K562 (cell line): ENCODE measurements around the gene TBRG1. TPM values are rescaled to one million over a fixed set of nuclear protein-coding genes. Genes with fewer than 3 reads are reported as not detected.
A peak's percentile ranks its signal among the peaks of the same experiment; 100 is the strongest.

Experiments
- ARID1B ChIP-seq: fragments of 450-650 bp; IDR thresholded peaks from 2 replicates; pipeline ENCODE4 v1.6.1; 2016; ENCODE audit warnings: antibody characterized with exemption, mild to moderate bottlenecking, inconsistent platforms
- FOXJ2 ChIP-seq: fragments of 200-800 bp; sonication (Bioruptor generic); IDR thresholded peaks from 2 replicates; pipeline ENCODE4 v1.6.1; 2016; ENCODE audit warnings: missing genetic modification characterization, missing compliant biosample characterization
- JUNB ChIP-seq: fragments of 450-650 bp; formaldehyde crosslinking; conservative IDR thresholded peaks from 2 replicates; pipeline ENCODE4 v1.4.0; 2020; ENCODE audit warnings: mild to moderate bottlenecking
- NELFE ChIP-seq: IDR thresholded peaks from 2 replicates; pipeline ENCODE4 v1.6.1; 2011; ENCODE audit warnings: mild to moderate bottlenecking; ENCODE audit not compliant: insufficient read depth, insufficient read length
- NR2C1 ChIP-seq, 2 experiments: fragments of 450-650 bp; IDR thresholded peaks; 2 replicates each; pipeline ENCODE4 v1.6.1; 2017; ENCODE audit warnings: mild to moderate bottlenecking in 2 of 2, antibody characterized with exemption in 1 of 2, inconsistent platforms in 1 of 2, missing compliant biosample characterization in 1 of 2, missing genetic modification characterization in 1 of 2
- RBM17 ChIP-seq: fragments of 200-400 bp; formaldehyde crosslinking; IDR thresholded peaks from 2 replicates; pipeline ENCODE4 v1.6.1; 2017; ENCODE audit warnings: low read depth, mild to moderate bottlenecking, low read length, borderline replicate concordance
- RFX1 ChIP-seq: fragments of 450-650 bp; IDR thresholded peaks from 2 replicates; pipeline ENCODE4 v1.6.1; 2016; ENCODE audit warnings: mild to moderate bottlenecking, moderate library complexity
- SRSF3 ChIP-seq: fragments of 200-400 bp; formaldehyde crosslinking; IDR thresholded peaks from 2 replicates; pipeline ENCODE4 v1.6.1; 2016; ENCODE audit warnings: mild to moderate bottlenecking, low read length, moderate library complexity; ENCODE audit not compliant: insufficient read depth
- ZNF23 ChIP-seq: fragments of 250-450 bp; sonication (Bioruptor Pico); IDR thresholded peaks from 2 replicates; pipeline ENCODE4 v1.4.0; 2020; ENCODE audit warnings: mild to moderate bottlenecking
- ZNF507 ChIP-seq: conservative IDR thresholded peaks from 2 replicates; pipeline ENCODE4 v1.6.1; 2017; ENCODE audit warnings: missing genetic modification characterization, missing compliant biosample characterization
- polyA plus RNA-seq, 8 experiments: library from polyadenylated mRNA; depleted of rRNA in 4 of 8; stranded (reverse) in 5 of 8; unstranded in 3 of 8; fragments of >200 nt; fragmentation: Nextera tagmentation in 2 of 8; fragmentation: Illumina TruSeq in 1 of 8; extraction: Ambion mirVana in 2 of 8; extraction: Trizol in 1 of 8; gene quantifications; 2 replicates each; pipeline versions ENCODE4 v1.2.1 to v1.2.3, GENCODE V29; 2011 to 2014; ENCODE audit warnings: inconsistent platforms in 1 of 8, missing spikeins in 1 of 8
- total RNA-seq, 7 experiments: library from RNA; depleted of rRNA in 6 of 7; stranded (reverse); fragments of >200 nt in 6 of 7; fragmentation: Illumina TruSeq in 2 of 7; extraction: Trizol in 2 of 7; gene quantifications; 2 replicates each; pipeline versions ENCODE4 v1.2.1 to v1.2.3, GENCODE V29; 2011 to 2021; ENCODE audit warnings: low replicate concordance in 1 of 7
- TF ChIP-seq, protein P1 (sequence below), 2 experiments: fragments of 150-350 bp in 1 of 2; IDR thresholded peaks; 2 replicates each; pipeline ENCODE4 v1.6.1; 2012 to 2016; ENCODE audit warnings: low read depth in 2 of 2, low read length in 2 of 2, mild to moderate bottlenecking in 1 of 2, moderate library complexity in 1 of 2
- TF ChIP-seq, protein P2 (sequence below): fragments of 250-450 bp; sonication (Bioruptor Pico); IDR thresholded peaks from 2 replicates; pipeline ENCODE4 v1.5.1; 2021; ENCODE audit warnings: mild to moderate bottlenecking
- TF ChIP-seq, protein P3 (sequence below), 2 experiments: fragments of 450-650 bp in 1 of 2; sonication (generic) in 1 of 2; formaldehyde crosslinking in 1 of 2; IDR thresholded peaks; 2 replicates each; pipeline versions ENCODE4 v1.7.1 to v1.9.0; 2016 to 2022; ENCODE audit warnings: inconsistent platforms in 1 of 2, mild to moderate bottlenecking in 1 of 2, missing genetic modification reagents in 1 of 2

TBRG1 gene
- total and polyA plus RNA-seq, 9 of the 15 experiments (the other 6 are each of a cell fraction or from before 2014, with no cell fraction given): 8.7 to 30.0 (median 20.2) TPM

DNA sequence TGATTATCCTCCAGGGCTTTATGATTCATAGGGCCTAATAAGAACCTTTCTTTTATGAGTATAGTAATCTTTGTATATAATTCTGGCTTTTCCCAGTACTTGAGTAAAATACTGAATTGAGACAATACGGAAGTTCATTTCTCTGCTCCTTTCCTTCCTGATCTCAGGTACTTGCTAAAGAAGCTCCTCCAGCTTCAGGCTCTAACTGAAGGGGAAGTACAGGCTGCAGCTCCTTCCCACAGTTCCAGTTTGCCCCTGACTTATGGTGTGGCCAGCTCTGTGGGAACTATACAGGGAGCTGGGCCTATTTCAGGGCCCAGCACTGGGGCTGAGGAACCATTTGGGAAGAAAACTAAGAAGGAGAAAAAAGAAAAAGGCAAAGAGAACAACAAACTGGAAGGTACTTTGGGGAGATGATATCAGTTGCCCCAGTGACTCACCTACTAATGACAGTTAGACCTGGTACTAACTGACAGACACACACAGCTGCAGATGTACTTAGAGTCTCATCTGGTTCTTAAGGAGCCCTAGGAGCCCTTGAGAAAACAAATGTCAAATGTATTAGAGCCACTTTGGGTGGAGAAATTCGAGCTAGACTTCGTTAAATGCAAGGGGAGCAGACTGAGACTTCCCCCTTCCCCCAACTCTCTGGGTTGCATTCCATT is 3.0 kb downstream of the TBRG1 start (continued):
- TF ChIP-seq JUNB (CRISPR knock-in tag) (no peak), ZNF507 (tag) (no peak), ARID1B (0 out of 2 replicates have a peak, but pooled peaks have one; percentile 23), RFX1 (no peak), SRSF3 (no peak), RBM17 (no peak), FOXJ2 (no peak), NR2C1 (IDR thresholded peaks at IDR 0.05) (no peak), NR2C1 (tag; IDR thresholded peaks at IDR 0.05) (no peak), NELFE (no peak), ZNF23 (no peak)
- TF ChIP-seq, protein P1, sequence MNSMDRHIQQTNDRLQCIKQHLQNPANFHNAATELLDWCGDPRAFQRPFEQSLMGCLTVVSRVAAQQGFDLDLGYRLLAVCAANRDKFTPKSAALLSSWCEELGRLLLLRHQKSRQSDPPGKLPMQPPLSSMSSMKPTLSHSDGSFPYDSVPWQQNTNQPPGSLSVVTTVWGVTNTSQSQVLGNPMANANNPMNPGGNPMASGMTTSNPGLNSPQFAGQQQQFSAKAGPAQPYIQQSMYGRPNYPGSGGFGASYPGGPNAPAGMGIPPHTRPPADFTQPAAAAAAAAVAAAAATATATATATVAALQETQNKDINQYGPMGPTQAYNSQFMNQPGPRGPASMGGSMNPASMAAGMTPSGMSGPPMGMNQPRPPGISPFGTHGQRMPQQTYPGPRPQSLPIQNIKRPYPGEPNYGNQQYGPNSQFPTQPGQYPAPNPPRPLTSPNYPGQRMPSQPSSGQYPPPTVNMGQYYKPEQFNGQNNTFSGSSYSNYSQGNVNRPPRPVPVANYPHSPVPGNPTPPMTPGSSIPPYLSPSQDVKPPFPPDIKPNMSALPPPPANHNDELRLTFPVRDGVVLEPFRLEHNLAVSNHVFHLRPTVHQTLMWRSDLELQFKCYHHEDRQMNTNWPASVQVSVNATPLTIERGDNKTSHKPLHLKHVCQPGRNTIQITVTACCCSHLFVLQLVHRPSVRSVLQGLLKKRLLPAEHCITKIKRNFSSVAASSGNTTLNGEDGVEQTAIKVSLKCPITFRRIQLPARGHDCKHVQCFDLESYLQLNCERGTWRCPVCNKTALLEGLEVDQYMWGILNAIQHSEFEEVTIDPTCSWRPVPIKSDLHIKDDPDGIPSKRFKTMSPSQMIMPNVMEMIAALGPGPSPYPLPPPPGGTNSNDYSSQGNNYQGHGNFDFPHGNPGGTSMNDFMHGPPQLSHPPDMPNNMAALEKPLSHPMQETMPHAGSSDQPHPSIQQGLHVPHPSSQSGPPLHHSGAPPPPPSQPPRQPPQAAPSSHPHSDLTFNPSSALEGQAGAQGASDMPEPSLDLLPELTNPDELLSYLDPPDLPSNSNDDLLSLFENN (IDR thresholded peaks at IDR 0.05; ENCODE audit: low read depth in 2 of 2, low read length in 2 of 2): no peak
- TF ChIP-seq, protein P2, sequence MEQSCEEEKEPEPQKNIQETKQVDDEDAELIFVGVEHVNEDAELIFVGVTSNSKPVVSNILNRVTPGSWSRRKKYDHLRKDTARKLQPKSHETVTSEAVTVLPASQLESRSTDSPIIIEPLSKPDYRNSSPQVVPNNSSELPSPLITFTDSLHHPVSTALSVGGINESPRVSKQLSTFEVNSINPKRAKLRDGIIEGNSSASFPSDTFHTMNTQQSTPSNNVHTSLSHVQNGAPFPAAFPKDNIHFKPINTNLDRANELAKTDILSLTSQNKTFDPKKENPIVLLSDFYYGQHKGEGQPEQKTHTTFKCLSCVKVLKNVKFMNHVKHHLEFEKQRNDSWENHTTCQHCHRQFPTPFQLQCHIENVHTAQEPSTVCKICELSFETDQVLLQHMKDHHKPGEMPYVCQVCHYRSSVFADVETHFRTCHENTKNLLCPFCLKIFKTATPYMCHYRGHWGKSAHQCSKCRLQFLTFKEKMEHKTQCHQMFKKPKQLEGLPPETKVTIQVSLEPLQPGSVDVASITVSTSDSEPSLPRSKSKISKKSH (CRISPR knock-in tag): no peak
- TF ChIP-seq, protein P3, sequence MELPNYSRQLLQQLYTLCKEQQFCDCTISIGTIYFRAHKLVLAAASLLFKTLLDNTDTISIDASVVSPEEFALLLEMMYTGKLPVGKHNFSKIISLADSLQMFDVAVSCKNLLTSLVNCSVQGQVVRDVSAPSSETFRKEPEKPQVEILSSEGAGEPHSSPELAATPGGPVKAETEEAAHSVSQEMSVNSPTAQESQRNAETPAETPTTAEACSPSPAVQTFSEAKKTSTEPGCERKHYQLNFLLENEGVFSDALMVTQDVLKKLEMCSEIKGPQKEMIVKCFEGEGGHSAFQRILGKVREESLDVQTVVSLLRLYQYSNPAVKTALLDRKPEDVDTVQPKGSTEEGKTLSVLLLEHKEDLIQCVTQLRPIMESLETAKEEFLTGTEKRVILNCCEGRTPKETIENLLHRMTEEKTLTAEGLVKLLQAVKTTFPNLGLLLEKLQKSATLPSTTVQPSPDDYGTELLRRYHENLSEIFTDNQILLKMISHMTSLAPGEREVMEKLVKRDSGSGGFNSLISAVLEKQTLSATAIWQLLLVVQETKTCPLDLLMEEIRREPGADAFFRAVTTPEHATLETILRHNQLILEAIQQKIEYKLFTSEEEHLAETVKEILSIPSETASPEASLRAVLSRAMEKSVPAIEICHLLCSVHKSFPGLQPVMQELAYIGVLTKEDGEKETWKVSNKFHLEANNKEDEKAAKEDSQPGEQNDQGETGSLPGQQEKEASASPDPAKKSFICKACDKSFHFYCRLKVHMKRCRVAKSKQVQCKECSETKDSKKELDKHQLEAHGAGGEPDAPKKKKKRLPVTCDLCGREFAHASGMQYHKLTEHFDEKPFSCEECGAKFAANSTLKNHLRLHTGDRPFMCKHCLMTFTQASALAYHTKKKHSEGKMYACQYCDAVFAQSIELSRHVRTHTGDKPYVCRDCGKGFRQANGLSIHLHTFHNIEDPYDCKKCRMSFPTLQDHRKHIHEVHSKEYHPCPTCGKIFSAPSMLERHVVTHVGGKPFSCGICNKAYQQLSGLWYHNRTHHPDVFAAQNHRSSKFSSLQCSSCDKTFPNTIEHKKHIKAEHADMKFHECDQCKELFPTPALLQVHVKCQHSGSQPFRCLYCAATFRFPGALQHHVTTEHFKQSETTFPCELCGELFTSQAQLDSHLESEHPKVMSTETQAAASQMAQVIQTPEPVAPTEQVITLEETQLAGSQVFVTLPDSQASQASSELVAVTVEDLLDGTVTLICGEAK (IDR thresholded peaks at IDR 0.05): no peak
- TF ChIP-seq, protein P3 (CRISPR knock-in tag; IDR thresholded peaks at IDR 0.05): no peak
